ENCODE data around the gene TNS2.

Gene TNS2

GRCh38 chr12:53042607-53043454 is 7.0 kb upstream of the TNS2 start:
- no peak for DNase-seq

GRCh38 chr12:53044052-53044581 is 5.7 kb upstream of the TNS2 start:
- DNase-seq = peak; percentile 47

GRCh38 chr12:53044896-53045695 is 4.8 kb upstream of the TNS2 start:
- no peak for DNase-seq

- DNase-seq = no peak
Observed at GRCh38 chr12:53045696-53046045, 4.2 kb upstream of the TNS2 start.

GRCh38 chr12:53046655-53047220 is 3.1 kb upstream of the TNS2 start:
- peak; percentile 94 for DNase-seq

GRCh38 chr12:53047221-53048032 is 2.4 kb upstream of the TNS2 start:
- peak; percentile 94 for DNase-seq

GRCh38 chr12:53048033-53048779 is 1.7 kb upstream of the TNS2 start:
- peak; percentile 48 for DNase-seq

- peak; percentile 25 for DNase-seq
Observed at GRCh38 chr12:53048780-53049401, 974 bp upstream of the TNS2 start.

- DNase-seq = no peak
Observed at GRCh38 chr12:53050426-53051057, 677 bp downstream of the TNS2 start.

GRCh38 chr12:53051058-53051880 is 1.4 kb downstream of the TNS2 start:
- peak; percentile 49 for DNase-seq

GRCh38 chr12:53051881-53052412 is 2.1 kb downstream of the TNS2 start:
- no peak for DNase-seq

GRCh38 chr12:53052419-53053217 is 2.8 kb downstream of the TNS2 start:
- DNase-seq = peak; percentile 90

- peak; percentile 92 for DNase-seq
Observed at GRCh38 chr12:53053218-53054111, 3.6 kb downstream of the TNS2 start.

GRCh38 chr12:53054112-53054878 is 4.4 kb downstream of the TNS2 start:
- DNase-seq = peak; percentile 99

GRCh38 chr12:53055471-53056266 is 5.8 kb downstream of the TNS2 start:
- DNase-seq = no peak

- no peak for DNase-seq
Observed at GRCh38 chr12:53056296-53056695, 6.4 kb downstream of the TNS2 start.

Measured in NCI-H69 (cell line).